DMS79 treated with DMSO at 0.1 percent for 48 hours (cell line): ENCODE data around the gene LVRN.
"Not testable (repeated sequence)": the region's sequence is repeated elsewhere in the genome, so short reads cannot be mapped to it uniquely, and the experiment has no call there.

ENCODE experiments used
- DNase-seq: peaks from one replicate; lab custom pipeline; 2025; lab: John Stamatoyannopoulos, UW

The LVRN gene

GRCh38 chr5:115962239-115962564 lies at the start of gene LVRN:
TSS of gene LVRN (plus strand) at chr5:115962475. CDS start at chr5:115962618, 143 bp downstream.
- DNase-seq: no peak

GRCh38 chr5:115913623-115914400 lies 48.5 kb upstream of the LVRN start:
- DNase-seq: not testable (repeated sequence)

GRCh38 chr5:115920171-115920725 lies 42.0 kb upstream of the LVRN start:
- no peak for DNase-seq

- DNase-seq: not testable (repeated sequence)
Observed at GRCh38 chr5:115928578-115929407, 33.5 kb upstream of the LVRN start.

- DNase-seq: not testable (repeated sequence)
Observed at GRCh38 chr5:115930171-115930570, 32.1 kb upstream of the LVRN start.

- DNase-seq: no peak
Observed at GRCh38 chr5:115930630-115931337, 31.5 kb upstream of the LVRN start.

- DNase-seq: no peak
Observed at GRCh38 chr5:115932991-115933390, 29.3 kb upstream of the LVRN start.

- no peak for DNase-seq
Observed at GRCh38 chr5:115934388-115934974, 27.8 kb upstream of the LVRN start.

- DNase-seq: no peak
Observed at GRCh38 chr5:115936031-115936430, 26.2 kb upstream of the LVRN start.

GRCh38 chr5:115939059-115939458 lies 23.2 kb upstream of the LVRN start:
- no peak for DNase-seq

GRCh38 chr5:115940080-115940810 lies 22.0 kb upstream of the LVRN start:
- DNase-seq: no peak

GRCh38 chr5:115941051-115941675 lies 21.1 kb upstream of the LVRN start:
- no peak for DNase-seq

- no peak for DNase-seq
Observed at GRCh38 chr5:115944501-115944900, 17.8 kb upstream of the LVRN start.

GRCh38 chr5:115946655-115947054 lies 15.6 kb upstream of the LVRN start:
- no peak for DNase-seq

- DNase-seq: no peak
Observed at GRCh38 chr5:115947260-115947659, 15.0 kb upstream of the LVRN start.

GRCh38 chr5:115948091-115948534 lies 14.2 kb upstream of the LVRN start:
- DNase-seq: no peak

- DNase-seq: no peak
Observed at GRCh38 chr5:115949096-115949495, 13.2 kb upstream of the LVRN start.

GRCh38 chr5:115952588-115952987 lies 9.7 kb upstream of the LVRN start:
- DNase-seq: no peak

- no peak for DNase-seq
Observed at GRCh38 chr5:115954144-115954543, 8.1 kb upstream of the LVRN start.

- no peak for DNase-seq
Observed at GRCh38 chr5:115956957-115957356, 5.3 kb upstream of the LVRN start.
